Measurements from ENCODE around the gene CDK13.
A peak's percentile ranks its signal among the peaks of the same experiment; 100 is the strongest.
"Not testable (repeated sequence)": the region's sequence is repeated elsewhere in the genome, so short reads cannot be mapped to it uniquely, and the experiment has no call there.

The CDK13 gene

GRCh38 chr7:40077849-40078248, 127.8 kb downstream of the CDK13 start:
- no peak overlapping the region for H3K4me3 ChIP-seq (ENCODE audit: low read depth, low read length)
- peak; percentile 6 for DNase-seq (ENCODE audit: low read depth)

GRCh38 chr7:40092182-40092581, 142.1 kb downstream of the CDK13 start:
- H3K4me3 ChIP-seq (ENCODE audit: low read depth, low read length): no peak overlapping the region
- DNase-seq (ENCODE audit: low read depth): no peak

DNA sequence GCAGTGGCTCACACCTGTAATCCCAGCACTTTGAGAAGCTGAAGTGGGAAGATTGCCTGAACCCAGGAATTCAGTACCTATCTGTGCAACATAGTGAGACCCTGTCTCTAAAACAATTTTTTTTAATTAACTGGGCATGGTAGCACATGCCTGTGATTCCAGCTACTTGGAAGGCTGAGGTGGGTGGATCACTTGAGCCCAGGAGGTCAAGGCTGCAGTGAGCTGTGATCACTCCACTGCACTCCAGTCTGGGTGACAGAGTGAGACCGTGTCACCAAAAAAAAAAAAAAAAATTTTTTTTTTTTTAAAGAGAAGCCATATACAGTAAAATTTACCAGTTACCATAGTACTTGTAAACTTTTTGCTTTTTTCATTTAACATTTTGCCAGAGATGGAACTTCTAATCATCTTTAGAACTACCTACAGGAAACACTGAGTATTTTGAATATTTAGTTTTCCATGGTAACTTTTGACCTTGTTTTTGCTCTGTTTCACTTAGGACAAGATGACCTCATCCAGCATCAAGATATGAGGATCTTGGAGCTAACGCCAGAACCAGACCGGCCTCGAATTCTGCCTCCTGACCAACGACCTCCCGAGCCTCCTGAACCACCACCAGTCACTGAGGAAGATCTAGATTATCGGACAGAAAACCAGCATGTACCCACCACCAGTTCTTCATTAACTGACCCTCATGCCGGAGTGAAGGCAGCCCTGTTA, 143.7 kb downstream of the CDK13 start:
- H3K4me3 ChIP-seq (ENCODE audit: low read depth, low read length): no peak overlapping the region
- no peak for DNase-seq (ENCODE audit: low read depth)

- DNase-seq (ENCODE audit: low read depth): no peak
Observed at GRCh38 chr7:40095230-40095629, 145.2 kb downstream of the CDK13 start.

DNA sequence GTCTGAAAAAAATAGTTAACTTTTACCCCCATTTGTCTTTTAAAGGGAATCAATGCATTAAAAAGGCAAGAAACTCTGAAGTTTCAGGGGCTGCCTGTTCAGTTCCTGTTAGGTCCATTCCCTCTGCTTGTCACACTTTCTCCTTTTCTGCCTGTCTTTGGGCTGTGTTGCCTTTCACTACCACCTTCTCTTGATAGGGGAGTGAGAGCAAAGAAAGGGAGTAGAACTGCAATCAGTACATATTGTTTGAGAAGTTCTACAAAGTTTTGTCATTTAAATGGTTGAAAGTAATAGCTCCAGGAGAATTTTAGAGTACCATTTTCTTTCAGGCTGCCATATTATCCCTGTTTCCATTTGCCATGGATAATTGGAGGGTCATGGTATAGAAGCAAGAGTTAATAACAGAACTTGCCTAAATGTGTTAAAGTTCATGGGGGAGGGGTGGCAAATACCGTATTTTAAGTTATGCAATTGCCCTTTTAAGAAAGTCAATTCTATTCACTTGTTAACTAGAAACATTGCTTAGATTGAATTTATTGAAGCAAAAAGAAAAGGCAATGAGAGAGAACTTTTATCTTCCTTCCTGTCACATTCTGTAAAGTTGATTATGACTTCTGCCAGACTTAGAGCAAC, 145.8 kb downstream of the CDK13 start:
- DNase-seq (ENCODE audit: low read depth): no peak
- H3K4me3 ChIP-seq (ENCODE audit: low read depth, low read length): no peak overlapping the region

More at GRCh38 chr7:40095230-40095629, 145.2 kb downstream of the CDK13 start:
- no peak overlapping the region for H3K4me3 ChIP-seq (ENCODE audit: low read depth, low read length)

GRCh38 chr7:40097728-40098127, 147.7 kb downstream of the CDK13 start:
- DNase-seq (ENCODE audit: low read depth): no peak
- H3K4me3 ChIP-seq (ENCODE audit: low read depth, low read length): no peak overlapping the region

GRCh38 chr7:40098810-40099209, 148.8 kb downstream of the CDK13 start:
- no peak overlapping the region for H3K4me3 ChIP-seq (ENCODE audit: low read depth, low read length)
- no peak for DNase-seq (ENCODE audit: low read depth)

DNA sequence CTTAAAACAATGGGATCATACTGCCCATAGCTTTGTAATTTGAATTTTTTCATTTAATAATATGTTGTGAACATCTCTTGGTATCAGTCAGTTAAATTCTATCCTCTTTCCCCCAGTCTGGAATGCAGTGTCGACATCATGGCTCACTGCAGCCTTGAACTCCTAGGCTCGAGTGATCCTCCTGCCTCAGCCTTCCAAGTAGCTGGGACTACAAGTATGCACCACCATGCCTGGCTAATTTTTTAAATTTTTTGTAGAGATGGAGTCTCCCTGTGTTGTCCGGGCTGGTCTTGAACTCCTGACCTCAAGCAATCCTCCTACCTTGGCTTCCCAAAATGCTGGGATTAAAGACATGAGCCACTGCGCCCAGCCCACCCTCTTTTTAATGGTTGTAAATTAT, 149.8 kb downstream of the CDK13 start:
- no peak overlapping the region for H3K4me3 ChIP-seq (ENCODE audit: low read depth, low read length)
- no peak for DNase-seq (ENCODE audit: low read depth)

DNA sequence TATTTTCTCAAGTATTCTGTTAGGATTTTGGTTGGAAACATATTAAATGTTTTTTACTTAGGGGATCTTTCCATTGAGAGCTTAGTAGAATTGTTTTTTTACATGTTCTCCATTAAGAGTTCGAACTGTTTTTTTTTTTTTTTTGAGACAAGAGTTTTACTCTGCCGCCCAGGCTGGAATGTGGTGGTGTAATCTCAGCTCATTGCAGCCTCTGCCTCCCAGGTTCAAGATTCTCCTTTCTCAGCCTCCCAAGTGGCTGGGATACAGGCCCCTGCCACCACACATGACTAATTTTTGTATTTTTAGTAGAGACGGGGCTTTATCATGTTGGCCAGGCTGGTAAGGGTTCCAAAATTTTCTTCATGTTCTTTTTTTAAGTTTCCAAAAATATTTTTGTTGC, 151.1 kb downstream of the CDK13 start:
- no peak for DNase-seq (ENCODE audit: low read depth)
- no peak overlapping the region for H3K4me3 ChIP-seq (ENCODE audit: low read depth, low read length)

DNA sequence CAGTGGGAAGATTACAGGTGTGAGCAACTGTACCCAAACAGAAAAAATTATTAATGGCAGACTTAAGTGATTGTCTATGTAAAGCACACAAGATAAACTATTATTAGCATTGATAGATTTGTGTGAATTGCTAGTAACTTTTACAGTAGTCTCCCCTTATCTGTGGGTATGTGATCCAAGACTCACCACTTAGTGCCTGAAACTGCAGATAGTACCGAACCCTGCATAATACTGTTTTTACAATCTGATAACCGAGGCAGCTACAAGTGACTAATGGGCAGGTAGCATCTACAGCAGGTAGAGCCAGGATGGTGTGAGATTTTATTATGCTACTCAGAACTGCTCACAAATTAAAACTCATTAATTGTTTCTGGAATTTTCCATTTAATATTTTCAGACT, 152.8 kb downstream of the CDK13 start:
- no peak for DNase-seq (ENCODE audit: low read depth)

GRCh38 chr7:40105879-40106473, 155.9 kb downstream of the CDK13 start:
- DNase-seq (ENCODE audit: low read depth): no peak
- no peak overlapping the region for H3K4me3 ChIP-seq (ENCODE audit: low read depth, low read length)

More for the DNA sequence above, 152.8 kb downstream of the CDK13 start:
- no peak overlapping the region for H3K4me3 ChIP-seq (ENCODE audit: low read depth, low read length)

- no peak for DNase-seq (ENCODE audit: low read depth)
- H3K4me3 ChIP-seq (ENCODE audit: low read depth, low read length): no peak overlapping the region
Observed at GRCh38 chr7:40115936-40116335, 165.9 kb downstream of the CDK13 start.

DNA sequence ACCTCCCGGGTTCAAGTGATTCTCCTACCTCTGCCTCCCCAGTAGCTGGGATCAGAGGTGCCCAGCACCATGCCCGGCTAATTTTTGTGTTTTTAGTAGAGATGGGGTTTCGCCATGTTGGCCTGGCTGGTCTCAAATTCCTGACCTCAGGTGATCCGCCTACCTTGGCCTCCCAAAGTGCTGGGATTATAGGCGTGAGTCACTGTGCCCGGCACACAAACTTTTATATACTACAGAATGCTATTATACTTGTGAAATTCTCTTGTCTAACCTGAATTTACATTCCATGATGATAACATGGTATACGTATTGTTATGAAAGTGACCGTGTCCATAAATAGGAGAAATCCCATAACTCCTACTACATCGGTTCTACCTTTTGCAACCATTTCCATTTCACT, 167.1 kb downstream of the CDK13 start:
- not testable (repeated sequence) for H3K4me3 ChIP-seq (ENCODE audit: low read depth, low read length); DNase-seq (ENCODE audit: low read depth)

GRCh38 chr7:40118201-40118600, 168.1 kb downstream of the CDK13 start:
- DNase-seq (ENCODE audit: low read depth): not testable (repeated sequence)

DNA sequence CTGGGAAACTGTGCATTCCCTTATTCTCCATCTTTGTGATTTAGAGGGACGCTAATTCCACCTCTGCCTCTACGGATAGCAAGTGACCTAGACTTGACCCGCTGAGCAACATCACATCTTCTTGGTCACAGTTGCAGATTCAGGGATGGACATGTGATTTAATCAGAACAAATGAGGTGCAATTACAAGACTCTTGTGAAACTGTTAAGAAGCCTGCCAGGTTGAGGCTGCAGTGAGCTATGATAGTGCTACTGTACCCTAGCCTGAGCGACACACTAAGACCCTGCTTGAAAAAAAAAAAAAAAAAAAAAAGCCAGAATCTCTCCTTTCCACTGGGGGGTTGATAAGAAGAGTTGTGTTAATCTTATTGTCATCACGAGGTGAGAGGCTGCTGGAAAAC, 170.0 kb downstream of the CDK13 start:
- no peak for DNase-seq (ENCODE audit: low read depth)
- no peak overlapping the region for H3K4me3 ChIP-seq (ENCODE audit: low read depth, low read length)

More at GRCh38 chr7:40118201-40118600, 168.1 kb downstream of the CDK13 start:
- H3K4me3 ChIP-seq (ENCODE audit: low read depth, low read length): not testable (repeated sequence)

- not testable (repeated sequence) for H3K4me3 ChIP-seq (ENCODE audit: low read depth, low read length); DNase-seq (ENCODE audit: low read depth)
Observed at GRCh38 chr7:40122100-40122939, 172.3 kb downstream of the CDK13 start.

- DNase-seq (ENCODE audit: low read depth): no peak
- H3K4me3 ChIP-seq (ENCODE audit: low read depth, low read length): no peak overlapping the region
Observed at GRCh38 chr7:40122940-40123254, 172.8 kb downstream of the CDK13 start.

GRCh38 chr7:40133561-40134427, 183.7 kb downstream of the CDK13 start:
- DNase-seq (ENCODE audit: low read depth): no peak

More at GRCh38 chr7:40133561-40134427, 183.7 kb downstream of the CDK13 start:
- peak overlapping the region; percentile 82 for H3K4me3 ChIP-seq (ENCODE audit: low read depth, low read length)

All from skeletal muscle cell (primary cell).